Activated CD8-positive, alpha-beta T cell treated with anti-CD3 and anti-CD28 coated beads for 36 hours (primary cell): ENCODE results near the gene IRF2BP1. TPM values are rescaled to one million over a fixed set of nuclear protein-coding genes. Genes with fewer than 3 reads are reported as not detected.

ENCODE experiments used
- ATAC-seq: fragments of 200-7000 bp; cut with Tn5 transposase; one replicate; pipeline ENCODE4 v1.10.0; 2021; ENCODE audit warnings: mild to moderate bottlenecking, moderate library complexity
- CTCF ChIA-PET: fragments of 350-600 bp; sonication (Branson Sonifier 250); formaldehyde crosslinking; loops from one replicate; lab custom pipeline; 2021; ENCODE audit warnings: antibody characterized with exemption; lab: Charles Lee
- POLR2A ChIA-PET: fragments of 350-600 bp; sonication (Branson Sonifier 250); formaldehyde crosslinking; loops from one replicate; lab custom pipeline; 2021; ENCODE audit warnings: antibody characterized with exemption; lab: Charles Lee
- DNase-seq: peaks from one replicate; pipeline ENCODE4 v3.0.0-alpha.2; 2020
- H3K27ac Mint-ChIP-seq: one replicate; pipeline ENCODE4 v1.8.0; 2021; ENCODE audit warnings: mild to moderate bottlenecking, mixed read lengths
- H3K27me3 Mint-ChIP-seq: one replicate; pipeline ENCODE4 v1.8.0; 2021; ENCODE audit warnings: mixed read lengths
- H3K36me3 Mint-ChIP-seq: one replicate; pipeline ENCODE4 v1.8.0; 2021; ENCODE audit warnings: low read depth, mixed read lengths
- H3K4me1 Mint-ChIP-seq: one replicate; pipeline ENCODE4 v1.8.0; 2021; ENCODE audit warnings: low read depth, mixed read lengths
- H3K4me3 Mint-ChIP-seq: one replicate; pipeline ENCODE4 v1.8.0; 2021; ENCODE audit warnings: mild to moderate bottlenecking, moderate library complexity, mixed read lengths
- H3K9me3 Mint-ChIP-seq: one replicate; pipeline ENCODE4 v1.8.0; 2021; ENCODE audit warnings: mixed read lengths
- CTCF ChIP-seq: fragments of 200-600 bp; IDR thresholded peaks from one replicate; pipeline ENCODE4 v1.8.0; 2022; ENCODE audit warnings: antibody characterized with exemption, mild to moderate bottlenecking
- intact Hi-C: fragments of 100-400 bp; cut with micrococcal nuclease; formaldehyde crosslinking; loops from one replicate; pipeline ENCODE4 v1.10.0; 2022
- total RNA-seq, 2 experiments: library from RNA; stranded (reverse); gene quantifications; one replicate each; pipeline ENCODE4 v1.2.3, GENCODE V29; 2021

The IRF2BP1 gene
- total RNA-seq, 2 experiments from 2014 or later, result 15.3 to 17.2 TPM

- no peaks in the 10 kb centered on the region for H3K27me3 Mint-ChIP-seq
- peaks cover 39% of the 10 kb centered on the region for H3K36me3 Mint-ChIP-seq
- no peaks in the 10 kb centered on the region for H3K9me3 Mint-ChIP-seq
- no peak overlapping the region for H3K4me3 Mint-ChIP-seq
- intact Hi-C loops, result no loop called here
- ATAC-seq (no peak), DNase-seq (no peak)
- ChIA-PET CTCF (interaction anchor here (1.0 kb wide), 1 partner anchor 36 kb away, joined by 4 read pairs; no protein-coding TSS in a partner anchor), POLR2A (interaction anchor here (1.5 kb wide), 1 partner anchor 28 kb away, joined by 4 read pairs; no protein-coding TSS in a partner anchor)
- no peak overlapping the region for H3K27ac Mint-ChIP-seq
- peaks cover under 1% of the 10 kb centered on the region for H3K4me1 Mint-ChIP-seq
- TF ChIP-seq CTCF, result no peak
Measured at GRCh38 chr19:45852983-45853382, 33.0 kb downstream of the IRF2BP1 start.

- H3K4me3 Mint-ChIP-seq, result no peak overlapping the region
- H3K9me3 Mint-ChIP-seq, result no peaks in the 10 kb centered on the region
- intact Hi-C loops, result no loop called here
- ChIA-PET POLR2A (interaction anchor here (1.5 kb wide), 1 partner anchor 27 kb away, joined by 4 read pairs; no protein-coding TSS in a partner anchor), CTCF (no interaction called here)
- no peaks in the 10 kb centered on the region for H3K27me3 Mint-ChIP-seq
- H3K4me1 Mint-ChIP-seq, result no peaks in the 10 kb centered on the region
- ATAC-seq (no peak), DNase-seq (no peak)
- H3K27ac Mint-ChIP-seq, result no peak overlapping the region
- TF ChIP-seq CTCF, result no peak
- peaks cover 44% of the 10 kb centered on the region for H3K36me3 Mint-ChIP-seq
Measured at GRCh38 chr19:45852145-45852750, 33.7 kb downstream of the IRF2BP1 start.

GRCh38 chr19:45848922-45849321 is 37.0 kb downstream of the IRF2BP1 start:
- CTCF ChIA-PET, result interaction anchor here (0.7 to 1.7 kb wide), 2 partner anchors 79 to 649 kb away, joined by 3 to 6 read pairs; partner anchors contain the start of gene SIX5
- peak; percentile 47 for ATAC-seq
- DNase-seq, result peak; percentile 10
- H3K36me3 Mint-ChIP-seq, result peaks cover 55% of the 10 kb centered on the region
- no peaks in the 10 kb centered on the region for H3K9me3 Mint-ChIP-seq
- H3K27me3 Mint-ChIP-seq, result no peaks in the 10 kb centered on the region
- no peak overlapping the region for H3K27ac Mint-ChIP-seq
- intact Hi-C loops, result no loop called here
- no peak overlapping the region for H3K4me3 Mint-ChIP-seq
- no peaks in the 10 kb centered on the region for H3K4me1 Mint-ChIP-seq
- POLR2A ChIA-PET, result no interaction called here
- no peak for TF ChIP-seq CTCF

- intact Hi-C loops, result no loop called here
- no peaks in the 10 kb centered on the region for H3K9me3 Mint-ChIP-seq
- ATAC-seq (no peak), DNase-seq (no peak)
- no peaks in the 10 kb centered on the region for H3K27me3 Mint-ChIP-seq
- H3K27ac Mint-ChIP-seq, result no peak overlapping the region
- TF ChIP-seq CTCF, result no peak
- H3K4me3 Mint-ChIP-seq, result no peak overlapping the region
- ChIA-PET POLR2A (interaction anchor here (0.6 kb wide), 1 partner anchor 373 kb away, joined by 3 read pairs; no protein-coding TSS in a partner anchor), CTCF (interaction anchor here (1.1 to 2.0 kb wide), 3 partner anchors 16 to 49 kb away, joined by 3 to 8 read pairs (median 4); no protein-coding TSS in a partner anchor)
- peaks cover 58% of the 10 kb centered on the region for H3K36me3 Mint-ChIP-seq
- no peaks in the 10 kb centered on the region for H3K4me1 Mint-ChIP-seq
Measured at GRCh38 chr19:45847663-45848062, 38.3 kb downstream of the IRF2BP1 start.

- no peak for ATAC-seq
- CTCF ChIA-PET, result interaction anchor here (2.2 kb wide), 1 partner anchor 25 kb away, joined by 8 read pairs; no protein-coding TSS in a partner anchor
- no peak for TF ChIP-seq CTCF
- Mint-ChIP-seq H3K9me3 (no peaks in the 10 kb centered on the region), H3K36me3 (peaks cover 61% of the 10 kb centered on the region), H3K27me3 (no peaks in the 10 kb centered on the region), H3K4me1 (no peaks in the 10 kb centered on the region), H3K27ac (no peak overlapping the region), H3K4me3 (no peak overlapping the region)
- DNase-seq, result no peak
- intact Hi-C loops, result no loop called here
- POLR2A ChIA-PET, result no interaction called here
Measured at GRCh38 chr19:45842198-45842597, 43.7 kb downstream of the IRF2BP1 start.
